ENCODE measurements around the gene EEFSEC.

The EEFSEC gene

GRCh38 chr3:128356822-128357221, 203.5 kb downstream of the EEFSEC start:
- no peak for DNase-seq

GRCh38 chr3:128357538-128357937, 204.3 kb downstream of the EEFSEC start:
- DNase-seq: no peak

GRCh38 chr3:128358156-128358895, 205.0 kb downstream of the EEFSEC start:
- DNase-seq: no peak

GRCh38 chr3:128359060-128359664, 205.9 kb downstream of the EEFSEC start:
- no peak for DNase-seq

- DNase-seq: no peak
Measured at GRCh38 chr3:128359846-128360642, 206.8 kb downstream of the EEFSEC start.

GRCh38 chr3:128360705-128361271, 207.5 kb downstream of the EEFSEC start:
- no peak for DNase-seq

- DNase-seq: no peak
Measured at GRCh38 chr3:128362026-128362965, 209.0 kb downstream of the EEFSEC start.

- DNase-seq: no peak
Measured at GRCh38 chr3:128364291-128364690, 211.0 kb downstream of the EEFSEC start.

- no peak for DNase-seq
Measured at GRCh38 chr3:128364808-128365360, 211.6 kb downstream of the EEFSEC start.

- no peak for DNase-seq
Measured at GRCh38 chr3:128366136-128366535, 212.9 kb downstream of the EEFSEC start.

GRCh38 chr3:128366652-128367051, 213.4 kb downstream of the EEFSEC start:
- DNase-seq: no peak

GRCh38 chr3:128367221-128367620, 213.9 kb downstream of the EEFSEC start:
- DNase-seq: no peak

- no peak for DNase-seq
Measured at GRCh38 chr3:128367761-128368160, 214.5 kb downstream of the EEFSEC start.

- DNase-seq: no peak
Measured at GRCh38 chr3:128368626-128369025, 215.3 kb downstream of the EEFSEC start.

- DNase-seq: no peak
Measured at GRCh38 chr3:128369121-128369703, 215.9 kb downstream of the EEFSEC start.

GRCh38 chr3:128369881-128370642, 216.8 kb downstream of the EEFSEC start:
- DNase-seq: no peak

GRCh38 chr3:128372281-128372680, 219.0 kb downstream of the EEFSEC start:
- DNase-seq: no peak

- DNase-seq: no peak
Measured at GRCh38 chr3:128372707-128373533, 219.6 kb downstream of the EEFSEC start.

- no peak for DNase-seq
Measured at GRCh38 chr3:128374746-128375445, 221.6 kb downstream of the EEFSEC start.

All from OCI-M1 (cell line).